ENCODE measurements around the gene NLRP11. TPM values are rescaled to one million over a fixed set of nuclear protein-coding genes. Genes with fewer than 3 reads are reported as not detected.

NLRP11 gene
- not detected in 2 replicates for total RNA-seq
- long read RNA-seq = 0 reads

GRCh38 chr19:55831846-55832245 lies at the start of gene NLRP11:
TSS of gene NLRP11 (minus strand) at chr19:55831999. CDS start at chr19:55818174, 13,825 bp downstream.
- peaks cover 15% of the 10 kb centered on the region for H3K9me3 Mint-ChIP-seq
- TF ChIP-seq CTCF (conservative IDR thresholded peaks at IDR 0.05) = no peak

DNA sequence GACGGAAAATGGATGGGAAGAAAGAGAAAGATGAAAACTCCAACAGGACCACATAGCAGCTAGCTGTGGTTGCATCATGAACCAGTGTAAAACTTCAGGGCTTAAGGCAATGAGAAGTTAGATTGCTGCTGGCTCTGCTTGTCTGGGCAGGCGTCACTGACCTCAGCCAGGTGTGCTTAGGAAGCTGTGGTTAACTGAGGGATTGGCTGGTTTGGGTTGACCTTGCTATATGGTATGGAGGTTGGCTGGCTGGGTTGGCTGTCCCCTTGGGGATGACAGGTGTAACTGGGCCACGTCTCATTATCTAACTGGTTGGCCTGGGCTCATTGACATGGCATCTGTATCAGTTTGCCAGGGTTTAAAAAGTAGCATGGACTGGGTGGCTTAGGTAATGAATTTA lies 45.4 kb upstream of the NLRP11 start:
- no peak for TF ChIP-seq CTCF (conservative IDR thresholded peaks at IDR 0.05)
- no peak for DNase-seq (ENCODE audit: low read depth, low spot score)
- no peaks in the 10 kb centered on the region for H3K4me1 Mint-ChIP-seq
- H3K9me3 Mint-ChIP-seq = peaks cover 27% of the 10 kb centered on the region
- no peak overlapping the region for H3K27ac Mint-ChIP-seq (ENCODE audit: unreplicated experiment)
- H3K36me3 Mint-ChIP-seq (ENCODE audit: low read depth) = peaks cover 2% of the 10 kb centered on the region
- H3K27me3 Mint-ChIP-seq (ENCODE audit: low read depth) = no peaks in the 10 kb centered on the region
- no peak overlapping the region for H3K4me3 Mint-ChIP-seq

More at GRCh38 chr19:55831846-55832245, at the start of gene NLRP11:
- Mint-ChIP-seq H3K36me3 (ENCODE audit: low read depth) (peaks cover 4% of the 10 kb centered on the region), H3K27me3 (ENCODE audit: low read depth) (no peaks in the 10 kb centered on the region), H3K4me3 (no peak within 1 kb of the TSS), H3K4me1 (no peaks in the 10 kb centered on the region), H3K27ac (ENCODE audit: unreplicated experiment) (no peak within 1 kb of the TSS)
- no peak for DNase-seq (ENCODE audit: low read depth, low spot score)

GRCh38 chr19:55870736-55871135 lies 38.9 kb upstream of the NLRP11 start:
- no peak for DNase-seq (ENCODE audit: low read depth, low spot score)
- Mint-ChIP-seq H3K4me3 (no peak overlapping the region), H3K27ac (ENCODE audit: unreplicated experiment) (no peak overlapping the region), H3K36me3 (ENCODE audit: low read depth) (peaks cover 9% of the 10 kb centered on the region), H3K9me3 (peaks cover 29% of the 10 kb centered on the region), H3K27me3 (ENCODE audit: low read depth) (no peaks in the 10 kb centered on the region), H3K4me1 (no peaks in the 10 kb centered on the region)
- TF ChIP-seq CTCF (conservative IDR thresholded peaks at IDR 0.05) = no peak

GRCh38 chr19:55867101-55867500 lies 35.3 kb upstream of the NLRP11 start:
- H3K9me3 Mint-ChIP-seq = peaks cover 26% of the 10 kb centered on the region
- DNase-seq (ENCODE audit: low read depth, low spot score) = no peak
- H3K4me3 Mint-ChIP-seq = no peak overlapping the region
- no peaks in the 10 kb centered on the region for H3K27me3 Mint-ChIP-seq (ENCODE audit: low read depth)
- peaks cover 9% of the 10 kb centered on the region for H3K36me3 Mint-ChIP-seq (ENCODE audit: low read depth)
- no peaks in the 10 kb centered on the region for H3K4me1 Mint-ChIP-seq
- no peak overlapping the region for H3K27ac Mint-ChIP-seq (ENCODE audit: unreplicated experiment)
- no peak for TF ChIP-seq CTCF (conservative IDR thresholded peaks at IDR 0.05)

DNA sequence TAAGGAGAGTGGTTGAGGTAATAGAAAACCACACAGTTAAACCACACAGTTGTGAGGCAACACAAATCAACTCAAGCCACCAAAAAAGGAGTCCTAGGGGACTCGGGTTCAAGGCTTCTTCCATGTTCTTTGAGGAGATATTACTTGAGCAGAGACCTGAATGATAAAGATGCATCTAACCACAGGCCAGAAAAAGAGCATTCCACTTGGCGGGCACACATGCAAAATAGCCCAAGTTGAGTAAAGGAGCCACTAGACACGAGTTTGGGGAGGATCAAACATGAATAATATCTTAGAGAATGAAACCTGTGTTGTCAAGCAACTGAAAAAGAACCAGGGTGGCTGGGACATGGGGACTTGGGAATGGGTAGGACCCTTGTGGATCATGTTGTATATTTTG lies 34.7 kb upstream of the NLRP11 start:
- Mint-ChIP-seq H3K36me3 (ENCODE audit: low read depth) (peaks cover 9% of the 10 kb centered on the region), H3K4me3 (no peak overlapping the region), H3K4me1 (no peaks in the 10 kb centered on the region), H3K9me3 (peaks cover 26% of the 10 kb centered on the region), H3K27ac (ENCODE audit: unreplicated experiment) (no peak overlapping the region), H3K27me3 (ENCODE audit: low read depth) (no peaks in the 10 kb centered on the region)
- DNase-seq (ENCODE audit: low read depth, low spot score) = no peak
- no peak for TF ChIP-seq CTCF (conservative IDR thresholded peaks at IDR 0.05)

GRCh38 chr19:55858969-55859368 lies 27.2 kb upstream of the NLRP11 start:
- H3K27ac Mint-ChIP-seq (ENCODE audit: unreplicated experiment) = no peak overlapping the region
- peaks cover 11% of the 10 kb centered on the region for H3K9me3 Mint-ChIP-seq
- TF ChIP-seq CTCF (conservative IDR thresholded peaks at IDR 0.05) = no peak
- no peak overlapping the region for H3K4me3 Mint-ChIP-seq
- no peaks in the 10 kb centered on the region for H3K4me1 Mint-ChIP-seq
- H3K27me3 Mint-ChIP-seq (ENCODE audit: low read depth) = no peaks in the 10 kb centered on the region
- peaks cover 6% of the 10 kb centered on the region for H3K36me3 Mint-ChIP-seq (ENCODE audit: low read depth)
- DNase-seq (ENCODE audit: low read depth, low spot score) = no peak
